Lower leg skin (tissue), 4 donors: ENCODE measurements around the gene MCM7. TPM values are rescaled to one million over a fixed set of nuclear protein-coding genes. Genes with fewer than 3 reads are reported as not detected.

ENCODE experiments used
- DNase-seq, 2 donors: peaks; one replicate each; pipeline ENCODE4 v3.0.0-alpha.2; 2019; ENCODE audit warnings: low spot score in 2 of 2
- H3K4me3 ChIP-seq: fragments of 200-600 bp; sonication (generic); 2 replicates; pipeline ENCODE4 v1.5.1; 2017; ENCODE audit warnings: mild to moderate bottlenecking, low read depth; ENCODE audit not compliant: poor library complexity, severe bottlenecking
- CTCF ChIP-seq, 3 donors: fragments of 450-650 bp; IDR thresholded peaks; one replicate each; pipeline ENCODE4 v1.5.1; 2016; ENCODE audit warnings: antibody characterized with exemption in 3 of 3, mild to moderate bottlenecking in 3 of 3, moderate library complexity in 2 of 3
- POLR2A ChIP-seq, 2 donors: fragments of 450-650 bp; IDR thresholded peaks; one replicate each; pipeline ENCODE4 v1.6.1; 2016 to 2017; ENCODE audit warnings: antibody characterized with exemption in 2 of 2, mild to moderate bottlenecking in 1 of 2, moderate library complexity in 1 of 2
- WGBS, 2 donors: methylation state at CpG; one replicate each; pipeline ENCODE4 v1.1.5; 2018; 5-methylcytosine and 5-hydroxymethylcytosine counted together
- intact Hi-C: fragments of 100-400 bp; cut with DNase I; formaldehyde crosslinking; loops from one replicate; pipeline ENCODE4 v1.15.0; 2023; ENCODE audit warnings: low total_unique reads
- total RNA-seq, 4 donors: library from RNA; depleted of rRNA; stranded (reverse); fragments of >200 nt; gene quantifications; one replicate each; pipeline ENCODE4 v1.1.0, GENCODE V29; 2016

MCM7 gene
- total RNA-seq, 4 donors from 2014 or later: 41.5 to 52.2 (median 50.4) TPM

- intact Hi-C loops: no loop called here
- no peak overlapping the region for H3K4me3 ChIP-seq
- no peak for DNase-seq
- no peak for TF ChIP-seq CTCF (IDR thresholded peaks at IDR 0.05)
- TF ChIP-seq POLR2A (IDR thresholded peaks at IDR 0.05): no peak
- WGBS, 2 donors: 41 to 50% methylated on average over 8 of the region's 8 CpGs
These were observed 35.6 kb downstream of the MCM7 start for GRCh38 chr7:100065452-100066186.

GRCh38 chr7:100064162-100064561 is 37.0 kb downstream of the MCM7 start:
- H3K4me3 ChIP-seq: no peak overlapping the region
- DNase-seq: no peak
- intact Hi-C loops: no loop called here
- TF ChIP-seq POLR2A (IDR thresholded peaks at IDR 0.05): no peak
- TF ChIP-seq CTCF (IDR thresholded peaks at IDR 0.05): no peak
- WGBS, 2 donors: 97 to 98% methylated on average over 9 of the region's 9 CpGs

GRCh38 chr7:100063376-100063775 is 37.8 kb downstream of the MCM7 start:
- intact Hi-C loops: no loop called here
- no peak for DNase-seq
- WGBS, 2 donors: 92 to 95% methylated on average over 4 of the region's 4 CpGs

GRCh38 chr7:100061518-100062193 is 39.5 kb downstream of the MCM7 start:
- WGBS, 2 donors: 94 to 95% methylated on average over 11 of the region's 11 CpGs
- intact Hi-C loops: no loop called here
- TF ChIP-seq CTCF (IDR thresholded peaks at IDR 0.05) (no peak), POLR2A (IDR thresholded peaks at IDR 0.05) (no peak)
- no peak for DNase-seq
- H3K4me3 ChIP-seq: no peak overlapping the region

More at GRCh38 chr7:100063376-100063775, 37.8 kb downstream of the MCM7 start:
- no peak overlapping the region for H3K4me3 ChIP-seq
- TF ChIP-seq CTCF (IDR thresholded peaks at IDR 0.05) (no peak), POLR2A (IDR thresholded peaks at IDR 0.05) (no peak)

GRCh38 chr7:100059251-100059739 is 41.9 kb downstream of the MCM7 start:
- H3K4me3 ChIP-seq: no peak overlapping the region
- no peak for DNase-seq
- TF ChIP-seq POLR2A (IDR thresholded peaks at IDR 0.05) (no peak), CTCF (IDR thresholded peaks at IDR 0.05) (no peak)
- 81 to 87% methylated on average over 5 of the region's 5 CpGs for WGBS, 2 donors
- intact Hi-C loops: loop anchor here (10.0 kb wide), 1 partner anchor 64 kb away; no protein-coding TSS in a partner anchor
